ENCODE data around the gene YIF1A. TPM values are rescaled to one million over a fixed set of nuclear protein-coding genes. Genes with fewer than 3 reads are reported as not detected.

The YIF1A gene
- polyA plus RNA-seq, 3 donors = 50.0 to 81.1 (median 63.8) TPM

DNA sequence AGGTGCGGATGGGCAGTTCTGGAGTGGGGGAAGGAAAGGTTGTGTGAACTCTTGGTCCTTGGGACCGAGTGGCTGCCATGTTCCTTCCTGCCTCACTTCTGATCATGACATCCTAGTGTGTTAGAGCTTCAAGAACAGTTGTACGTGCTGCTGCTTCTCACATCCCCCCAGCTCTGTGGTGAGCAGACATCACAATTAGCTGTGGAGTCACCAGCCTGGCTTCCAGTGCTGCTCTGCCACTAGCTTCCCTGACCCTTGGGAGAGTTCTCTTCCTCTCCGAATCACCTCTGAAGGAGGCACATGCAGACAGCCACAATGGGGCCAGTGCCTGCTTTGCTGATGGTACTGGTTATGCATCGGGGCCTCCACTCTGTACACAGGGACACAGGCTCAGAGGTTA lies 26.8 kb downstream of the YIF1A start:
- H3K4me1 Mint-ChIP-seq = peaks cover 10% of the 10 kb centered on the region

DNA sequence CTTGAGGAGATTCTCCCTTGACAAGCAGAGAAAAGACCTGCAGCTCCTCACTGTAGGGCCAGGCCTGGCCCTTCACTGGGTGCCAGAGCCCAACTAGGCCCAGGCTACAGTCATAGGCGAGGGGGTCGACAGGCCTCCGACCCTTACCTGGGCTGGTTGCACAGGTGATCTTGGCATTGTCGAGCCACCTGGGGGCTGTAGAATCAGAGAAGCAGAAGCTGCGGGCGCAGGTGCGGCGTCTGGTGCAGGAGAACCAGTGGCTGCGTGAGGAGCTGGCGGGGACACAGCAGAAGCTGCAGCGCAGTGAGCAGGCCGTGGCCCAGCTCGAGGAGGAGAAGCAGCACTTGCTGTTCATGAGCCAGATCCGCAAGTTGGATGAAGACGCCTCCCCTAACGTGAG lies 27.4 kb downstream of the YIF1A start:
- peaks cover 19 to 35% (median 25%) of the 10 kb centered on the region in 3 donors for H3K27me3 Mint-ChIP-seq (ENCODE audit: low read depth in 3 of 3)
- Histone ChIP-seq H3K9me3 (replicated peaks in 1 of 2; ENCODE audit: control insufficient read depth in 1 of 2, insufficient read depth in 1 of 2, low read length in 2 of 2) (peaks cover 0 to 7% of the 10 kb centered on the region in 2 donors), H3K36me3 (replicated peaks in 1 of 2; ENCODE audit: control insufficient read depth in 1 of 2, insufficient read depth in 2 of 2, low read length in 2 of 2) (no peaks in the 10 kb centered on the region), H3K9ac (ENCODE audit: insufficient read depth, low read length, poor library complexity, severe bottlenecking) (no peak overlapping the region), H3K4me1 (ENCODE audit: control insufficient read depth in 1 of 2, insufficient read depth in 2 of 2, low read length in 2 of 2) (peaks cover 16 to 22% of the 10 kb centered on the region in 2 donors), H2AFZ (ENCODE audit: insufficient read depth, low read depth, low read length, poor library complexity, severe bottlenecking) (no peak overlapping the region), H3K4me3 (replicated peaks in 1 of 3; ENCODE audit: low read depth in 2 of 3, low read length in 3 of 3) (no peak overlapping the region), H3K27me3 (ENCODE audit: control insufficient read depth in 2 of 2, insufficient read depth in 2 of 2, low read length in 2 of 2) (peaks cover 8 to 20% of the 10 kb centered on the region in 2 donors), H3K27ac (ENCODE audit: low read depth in 1 of 2, low read length in 2 of 2) (no peak overlapping the region), H3K4me2 (replicated peaks; ENCODE audit: extremely low read depth, low read length, poor library complexity, severe bottlenecking) (no peak overlapping the region), H3K79me2 (ENCODE audit: insufficient read depth, low read length) (no peaks in the 10 kb centered on the region), H4K20me1 (ENCODE audit: insufficient read depth, low read length) (no peaks in the 10 kb centered on the region)
- TF ChIP-seq, protein P1, sequence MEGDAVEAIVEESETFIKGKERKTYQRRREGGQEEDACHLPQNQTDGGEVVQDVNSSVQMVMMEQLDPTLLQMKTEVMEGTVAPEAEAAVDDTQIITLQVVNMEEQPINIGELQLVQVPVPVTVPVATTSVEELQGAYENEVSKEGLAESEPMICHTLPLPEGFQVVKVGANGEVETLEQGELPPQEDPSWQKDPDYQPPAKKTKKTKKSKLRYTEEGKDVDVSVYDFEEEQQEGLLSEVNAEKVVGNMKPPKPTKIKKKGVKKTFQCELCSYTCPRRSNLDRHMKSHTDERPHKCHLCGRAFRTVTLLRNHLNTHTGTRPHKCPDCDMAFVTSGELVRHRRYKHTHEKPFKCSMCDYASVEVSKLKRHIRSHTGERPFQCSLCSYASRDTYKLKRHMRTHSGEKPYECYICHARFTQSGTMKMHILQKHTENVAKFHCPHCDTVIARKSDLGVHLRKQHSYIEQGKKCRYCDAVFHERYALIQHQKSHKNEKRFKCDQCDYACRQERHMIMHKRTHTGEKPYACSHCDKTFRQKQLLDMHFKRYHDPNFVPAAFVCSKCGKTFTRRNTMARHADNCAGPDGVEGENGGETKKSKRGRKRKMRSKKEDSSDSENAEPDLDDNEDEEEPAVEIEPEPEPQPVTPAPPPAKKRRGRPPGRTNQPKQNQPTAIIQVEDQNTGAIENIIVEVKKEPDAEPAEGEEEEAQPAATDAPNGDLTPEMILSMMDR (IDR thresholded peaks at IDR 0.05) = no peak
- 97% methylated on average over 16 of the region's 16 CpGs for WGBS (ENCODE audit: insufficient coverage)
- H3K36me3 Mint-ChIP-seq = peaks cover 7 to 13% of the 10 kb centered on the region in 2 donors
- peaks cover 11% of the 10 kb centered on the region for H3K4me1 Mint-ChIP-seq
- intact Hi-C loops (cut with micrococcal nuclease) = no loop called here
- H3K27ac Mint-ChIP-seq = no peak overlapping the region
- no peak for DNase-seq
- peak overlapping the region in 1 of 2 donors; percentile 28 for H3K4me3 Mint-ChIP-seq
- H3K9me3 Mint-ChIP-seq = peaks cover 0 to 9% (median 2%) of the 10 kb centered on the region in 7 donors

More for the DNA sequence above, 26.8 kb downstream of the YIF1A start:
- Mint-ChIP-seq H3K4me3 (no peak overlapping the region), H3K27me3 (ENCODE audit: low read depth in 3 of 3) (peaks cover 13 to 32% (median 22%) of the 10 kb centered on the region in 3 donors), H3K36me3 (peaks cover 7 to 13% of the 10 kb centered on the region in 2 donors), H3K27ac (no peak overlapping the region), H3K9me3 (peaks cover 0 to 6% (median 0%) of the 10 kb centered on the region in 7 donors)
- H3K27me3 ChIP-seq (ENCODE audit: control insufficient read depth in 2 of 2, insufficient read depth in 2 of 2, low read length in 2 of 2) = peaks cover 2 to 14% of the 10 kb centered on the region in 2 donors
- intact Hi-C loops (cut with micrococcal nuclease) = no loop called here
- H3K9ac ChIP-seq (ENCODE audit: insufficient read depth, low read length, poor library complexity, severe bottlenecking) = no peak overlapping the region
- no peak for DNase-seq
- no peaks in the 10 kb centered on the region for H3K36me3 ChIP-seq (replicated peaks in 1 of 2; ENCODE audit: control insufficient read depth in 1 of 2, insufficient read depth in 2 of 2, low read length in 2 of 2)
- H3K4me2 ChIP-seq (replicated peaks; ENCODE audit: extremely low read depth, low read length, poor library complexity, severe bottlenecking) = no peak overlapping the region
- no peak overlapping the region for H3K4me3 ChIP-seq (replicated peaks in 1 of 3; ENCODE audit: low read depth in 2 of 3, low read length in 3 of 3)
- H3K79me2 ChIP-seq (ENCODE audit: insufficient read depth, low read length) = no peaks in the 10 kb centered on the region
- WGBS (ENCODE audit: insufficient coverage) = 91% methylated on average over 4 of the region's 5 CpGs
- peaks cover 0 to 1% of the 10 kb centered on the region in 2 donors for H3K9me3 ChIP-seq (replicated peaks in 1 of 2; ENCODE audit: control insufficient read depth in 1 of 2, insufficient read depth in 1 of 2, low read length in 2 of 2)
- H3K4me1 ChIP-seq (ENCODE audit: control insufficient read depth in 1 of 2, insufficient read depth in 2 of 2, low read length in 2 of 2) = peaks cover 18 to 23% of the 10 kb centered on the region in 2 donors
- TF ChIP-seq, protein P1 (IDR thresholded peaks at IDR 0.05) = no peak
- no peaks in the 10 kb centered on the region for H4K20me1 ChIP-seq (ENCODE audit: insufficient read depth, low read length)
- H3K27ac ChIP-seq (ENCODE audit: low read depth in 1 of 2, low read length in 2 of 2) = no peak overlapping the region
- no peak overlapping the region for H2AFZ ChIP-seq (ENCODE audit: insufficient read depth, low read depth, low read length, poor library complexity, severe bottlenecking)
